Activated naive CD4-positive, alpha-beta T cell treated with Interleukin-2 at 50 U/mL for 16 hours (primary cell): ENCODE measurements around the gene STAC2.

Experiments
- DNase-seq: peaks from one replicate; pipeline ENCODE4 v3.0.0-alpha.2; 2020

STAC2 gene

DNA sequence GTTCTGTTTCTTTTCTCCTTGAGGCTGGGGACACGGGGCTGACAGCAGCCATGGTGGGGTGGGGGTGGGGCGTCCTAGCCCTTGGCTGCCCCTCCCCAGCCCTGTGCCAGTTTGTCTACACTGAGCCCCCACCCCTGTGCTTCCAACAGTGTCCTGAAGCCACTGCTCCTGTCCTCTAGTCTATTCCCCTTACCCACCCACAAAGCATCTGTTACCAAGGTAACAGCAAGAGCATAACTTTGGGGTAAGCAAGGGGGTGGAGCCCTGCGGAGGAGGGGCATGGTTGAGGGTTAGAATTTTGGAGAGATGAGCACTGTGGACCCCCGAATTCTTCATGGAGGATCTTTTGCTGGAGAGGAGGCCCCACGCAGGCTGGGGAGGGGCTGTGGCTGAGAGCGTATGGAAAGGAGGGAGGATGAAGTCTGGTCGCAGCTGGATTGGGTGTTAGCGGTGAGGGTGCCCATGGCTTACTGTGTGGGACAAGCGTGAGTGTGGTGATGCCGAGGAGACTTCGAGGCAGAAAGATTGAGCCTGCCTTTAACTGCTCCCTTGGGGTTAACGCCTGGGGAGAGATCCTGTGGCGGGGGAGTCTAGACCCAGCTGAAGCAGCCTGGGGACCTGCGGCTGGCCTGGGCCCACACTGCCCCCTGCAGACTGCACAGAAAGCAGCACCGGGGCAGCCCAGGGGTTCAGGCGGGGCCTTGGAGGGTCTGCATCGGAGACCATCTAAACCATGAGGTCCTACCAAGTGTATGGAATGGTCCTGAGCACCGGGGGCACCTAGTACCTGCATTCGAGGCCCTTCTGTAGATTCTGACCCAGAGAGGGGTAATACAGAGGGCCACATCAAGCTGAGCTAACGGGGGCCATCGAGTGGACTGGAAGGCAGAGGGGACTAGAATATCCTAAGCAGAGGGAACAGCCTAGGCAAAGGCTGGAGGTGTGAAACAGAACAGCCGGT lies 6.1 kb upstream of the STAC2 start:
- peak; percentile 53 for DNase-seq

DNA sequence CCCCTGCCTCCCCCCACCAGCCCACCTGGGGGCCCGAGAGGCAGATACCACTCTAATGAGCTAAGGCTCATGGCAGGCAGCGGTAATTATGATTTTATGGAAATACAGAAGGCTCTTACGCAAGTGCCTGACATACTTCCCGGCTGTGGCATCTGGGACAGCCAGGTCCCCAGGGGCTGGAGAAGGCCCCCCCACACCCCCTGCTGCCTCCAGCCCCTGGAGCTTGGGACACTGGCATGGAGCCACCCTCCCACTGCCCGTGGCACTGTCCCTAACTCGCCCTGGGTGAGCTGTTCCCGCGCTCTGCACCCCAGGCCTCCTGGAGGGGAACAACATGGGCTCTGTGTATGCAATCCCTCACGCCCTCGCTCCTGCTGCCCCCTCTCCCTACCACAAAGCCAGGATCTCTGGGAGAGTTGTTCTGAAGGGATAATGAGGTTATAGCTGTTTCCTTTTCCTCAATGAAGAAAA lies 5.4 kb upstream of the STAC2 start:
- DNase-seq: no peak

DNA sequence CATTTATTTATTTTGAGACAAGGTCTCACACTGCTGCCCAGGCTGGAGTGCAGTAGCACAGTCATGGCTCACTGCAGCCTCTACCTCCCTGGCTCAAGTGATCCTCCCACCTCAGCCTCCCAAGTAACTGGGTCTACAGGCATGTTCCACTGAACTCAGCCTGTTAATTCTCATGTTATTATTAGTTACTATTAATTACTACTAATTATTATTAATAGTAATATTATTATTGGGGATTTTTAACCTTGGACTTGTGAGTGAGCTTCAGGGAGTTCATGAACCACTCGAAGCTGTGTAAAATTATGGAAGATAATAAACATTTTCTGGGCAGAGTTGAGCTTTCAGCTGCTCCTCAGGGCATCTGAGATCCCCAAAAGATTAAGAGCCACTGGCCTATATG lies 4.6 kb upstream of the STAC2 start:
- DNase-seq: no peak

DNA sequence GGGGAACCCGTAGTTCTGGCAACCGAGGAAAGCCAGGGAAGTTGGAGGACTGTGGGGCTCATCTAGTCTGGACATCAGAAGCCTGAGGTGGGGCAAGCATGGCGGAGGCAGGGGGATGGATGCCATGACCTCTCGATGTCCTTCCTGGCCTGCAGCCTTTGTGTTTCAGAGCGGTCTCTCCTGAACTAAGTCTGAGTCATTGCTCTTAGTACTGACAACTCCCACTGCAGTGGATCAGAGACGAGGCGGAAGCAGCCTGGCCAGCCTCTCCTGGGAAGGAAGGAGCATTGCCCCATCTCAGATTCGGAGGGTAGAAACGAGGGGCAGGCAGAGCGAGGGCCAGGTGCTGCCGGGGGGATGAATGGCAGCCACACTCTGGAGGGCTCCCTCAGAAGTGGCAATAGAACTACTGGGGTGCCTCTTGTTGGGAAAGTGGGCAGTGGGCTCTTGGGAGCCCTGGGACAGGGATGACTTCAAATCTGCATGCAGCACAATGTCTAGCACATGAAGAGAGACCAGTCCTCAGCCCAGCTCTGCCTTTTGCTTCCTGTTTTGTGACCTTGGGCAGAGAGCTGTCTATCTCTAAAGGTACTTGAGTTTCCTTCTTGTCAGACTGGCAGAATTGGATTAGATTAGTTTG lies 3.6 kb upstream of the STAC2 start:
- no peak for DNase-seq

DNA sequence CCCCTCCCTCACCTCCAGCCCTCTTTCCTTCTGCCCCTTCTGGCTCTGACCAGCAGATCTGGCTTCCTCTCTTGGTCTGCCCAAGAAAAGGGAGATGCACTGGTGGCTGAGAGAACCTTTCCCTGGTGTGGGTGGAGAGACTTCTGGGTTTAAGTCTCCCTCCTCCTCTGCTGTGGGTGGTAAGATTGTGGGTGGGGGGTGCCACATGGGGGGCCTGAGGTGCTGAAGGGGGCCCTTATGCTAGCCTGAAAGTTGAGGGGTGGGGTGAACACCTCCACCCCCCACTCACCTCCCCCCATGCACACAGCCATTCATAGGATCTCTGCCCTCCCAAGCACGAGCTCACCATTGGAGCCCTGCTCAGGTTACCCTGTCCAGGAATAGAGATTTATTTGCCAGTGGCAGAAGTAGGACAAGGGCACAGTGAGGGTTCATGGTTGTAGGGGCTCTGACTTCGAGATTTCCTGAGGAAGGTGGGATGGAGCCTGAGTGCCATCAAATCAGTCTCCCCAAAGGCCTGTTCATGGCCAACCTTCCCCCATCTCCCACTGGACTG lies 1.7 kb upstream of the STAC2 start:
- no peak for DNase-seq

DNA sequence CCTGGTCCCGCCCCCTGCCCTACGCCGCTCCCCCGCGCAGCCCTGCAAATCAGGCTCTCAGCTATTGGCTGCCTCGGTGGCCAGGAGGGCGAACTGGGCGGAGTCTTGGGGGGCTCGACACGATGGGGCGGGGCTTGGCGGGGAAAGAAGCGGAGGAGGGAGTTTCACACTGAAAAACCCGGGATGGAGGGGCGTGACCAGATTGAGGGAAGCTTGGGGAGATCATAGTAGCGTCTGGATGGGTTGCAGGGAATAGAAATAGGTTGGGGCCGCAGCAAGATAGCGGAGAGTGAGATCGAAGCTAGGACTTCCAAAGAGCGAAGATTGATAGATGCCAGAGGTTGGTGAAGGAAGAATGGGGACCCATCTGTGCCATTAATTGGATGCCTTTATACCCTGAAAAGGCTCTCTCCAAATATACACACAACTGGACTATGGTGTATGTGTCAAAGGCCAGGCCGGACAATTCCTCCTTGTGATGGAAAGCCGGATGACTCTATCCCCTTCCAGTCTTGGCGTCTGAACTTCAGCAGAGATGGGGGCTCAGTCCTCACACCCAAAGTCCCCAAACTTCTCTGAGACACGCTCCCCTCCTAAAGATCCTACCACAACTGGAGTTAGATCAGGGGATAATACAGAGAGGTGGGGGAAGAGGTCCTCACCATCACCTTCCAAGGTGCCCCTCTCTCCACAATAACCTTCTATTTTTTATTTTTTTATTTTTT lies 376 bp upstream of the STAC2 start:
- peak; percentile 43 for DNase-seq

DNA sequence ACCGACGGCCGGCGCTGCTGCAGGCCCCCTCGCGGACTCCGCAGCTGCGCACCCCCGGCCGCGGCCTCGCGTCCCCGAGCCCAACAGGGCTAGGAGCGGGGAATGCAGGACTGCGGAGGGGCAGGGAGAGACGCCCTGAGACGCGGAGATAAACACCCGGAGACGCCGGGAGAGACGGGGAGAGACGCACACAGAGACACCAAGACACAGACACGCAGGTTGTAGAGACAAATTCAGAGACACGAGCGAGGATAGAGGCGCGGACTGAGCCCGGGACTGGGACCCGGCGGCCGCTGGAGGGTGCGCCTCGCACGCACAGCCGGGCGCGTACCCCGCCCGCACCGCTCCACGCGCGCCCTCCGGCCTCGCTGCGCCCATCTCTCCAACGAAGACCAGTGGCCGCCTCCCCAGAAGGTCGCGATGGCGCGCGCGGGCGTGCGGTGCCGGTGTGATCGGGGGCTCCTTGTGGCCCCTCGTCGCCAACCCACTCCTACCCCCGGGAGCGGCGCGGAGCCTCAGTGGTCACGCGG lies 902 bp downstream of the STAC2 start:
- DNase-seq: no peak

DNA sequence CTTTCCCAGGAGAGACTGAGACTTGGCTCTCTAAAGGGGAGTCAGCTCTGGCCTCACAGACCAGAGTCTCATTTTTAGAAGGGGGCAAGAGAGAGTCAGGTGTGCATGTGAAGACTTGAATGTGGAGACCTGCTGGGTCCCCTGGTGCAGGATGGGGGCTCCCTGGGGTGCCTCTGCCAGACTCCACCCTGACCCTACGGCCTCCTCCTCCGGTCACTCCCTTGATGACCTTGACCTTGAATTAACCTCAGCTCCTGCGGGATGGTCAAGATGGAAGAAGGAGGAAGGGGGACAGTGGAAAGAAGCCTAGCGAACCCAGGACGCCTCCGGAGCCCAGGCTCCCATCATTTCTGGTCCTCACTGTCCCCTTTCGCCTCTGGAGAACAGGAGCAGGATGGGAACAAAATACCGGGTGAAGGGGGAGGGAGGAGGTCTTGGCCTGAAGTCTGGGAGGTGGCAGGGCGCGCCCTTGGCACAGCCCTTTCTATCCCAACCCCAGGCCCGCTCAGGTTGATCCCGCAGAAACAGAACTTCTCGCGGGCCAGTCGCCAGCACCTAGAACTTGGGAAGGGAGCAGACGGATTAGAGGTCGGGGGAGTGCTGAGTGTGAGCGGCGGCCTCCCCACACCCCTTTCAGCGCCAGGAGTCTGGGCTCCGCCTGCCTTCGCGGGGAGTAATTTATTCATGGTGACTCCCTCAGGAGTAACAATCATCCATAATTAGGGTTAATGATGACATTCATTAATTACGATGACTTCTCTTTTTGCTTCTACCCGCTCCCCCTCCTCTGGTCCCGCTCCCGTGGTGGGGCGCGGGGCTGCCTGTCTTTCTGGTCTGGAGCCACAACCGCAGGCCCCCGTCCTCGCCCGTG lies 1.6 kb downstream of the STAC2 start:
- no peak for DNase-seq

DNA sequence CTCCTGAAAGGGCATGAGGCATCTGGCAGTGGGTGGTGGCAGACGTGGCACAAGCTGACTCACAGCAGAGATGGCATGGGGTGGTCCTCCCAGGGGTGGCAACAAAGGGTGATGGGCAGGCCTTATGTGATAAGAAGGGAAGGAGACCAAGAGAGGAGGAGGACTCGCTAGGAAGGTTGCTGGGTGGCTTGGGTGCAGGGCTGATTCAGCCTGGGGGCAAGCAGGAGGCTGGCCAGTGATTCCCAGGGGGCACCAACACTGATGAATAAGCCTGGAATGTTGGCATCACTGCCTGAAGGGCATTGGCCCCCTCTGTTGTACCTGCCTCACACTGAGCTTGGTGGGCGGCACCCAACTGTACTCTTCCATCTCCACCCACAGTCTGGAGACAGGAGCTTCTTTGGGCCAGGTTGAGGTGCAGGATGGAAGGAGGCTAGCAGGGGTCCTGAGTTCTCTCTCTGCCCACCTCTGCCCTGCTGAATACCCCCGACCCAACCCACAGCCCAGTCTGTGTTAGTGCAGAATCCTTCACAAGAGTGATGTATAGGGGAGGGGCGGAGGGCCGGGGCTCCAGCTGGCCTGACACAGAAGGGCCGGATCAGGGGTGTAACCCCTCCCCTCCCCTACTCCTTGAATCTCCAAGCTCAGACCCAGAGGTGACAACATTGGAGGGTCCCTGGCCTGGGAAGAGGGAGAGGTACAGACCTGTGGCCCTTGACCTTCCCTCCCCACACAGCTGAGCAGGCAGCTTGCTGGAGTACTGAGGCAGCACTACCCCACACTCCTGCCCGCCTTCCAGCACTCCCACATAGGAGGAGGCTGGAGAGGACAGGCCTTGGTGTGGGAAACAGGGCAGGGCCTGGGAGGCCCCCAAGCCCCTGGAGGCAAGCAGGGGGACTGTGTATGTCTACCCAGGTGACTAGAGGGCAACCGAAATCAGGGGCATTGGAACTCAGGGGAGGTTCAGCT lies 2.6 kb downstream of the STAC2 start:
- DNase-seq: no peak

DNA sequence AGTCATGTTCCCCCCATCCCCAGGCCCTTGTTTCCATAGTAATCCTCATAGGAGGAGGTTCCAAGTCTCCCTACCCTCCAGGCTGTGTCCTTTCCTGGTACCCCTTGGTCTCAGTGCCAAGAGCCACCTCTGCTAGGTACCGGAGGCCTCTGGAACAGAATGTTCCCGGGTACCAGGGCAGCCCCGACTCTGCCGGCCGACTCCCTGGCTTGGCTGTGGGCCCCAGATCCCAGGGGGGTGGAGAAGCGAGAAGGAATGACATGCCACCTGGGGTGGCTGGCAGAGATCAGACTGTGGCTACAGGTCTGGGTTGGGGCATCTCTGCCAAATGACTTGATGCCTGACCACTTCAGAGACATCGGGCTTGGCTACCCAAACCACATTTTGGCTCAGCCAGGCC lies 3.6 kb downstream of the STAC2 start:
- no peak for DNase-seq

DNA sequence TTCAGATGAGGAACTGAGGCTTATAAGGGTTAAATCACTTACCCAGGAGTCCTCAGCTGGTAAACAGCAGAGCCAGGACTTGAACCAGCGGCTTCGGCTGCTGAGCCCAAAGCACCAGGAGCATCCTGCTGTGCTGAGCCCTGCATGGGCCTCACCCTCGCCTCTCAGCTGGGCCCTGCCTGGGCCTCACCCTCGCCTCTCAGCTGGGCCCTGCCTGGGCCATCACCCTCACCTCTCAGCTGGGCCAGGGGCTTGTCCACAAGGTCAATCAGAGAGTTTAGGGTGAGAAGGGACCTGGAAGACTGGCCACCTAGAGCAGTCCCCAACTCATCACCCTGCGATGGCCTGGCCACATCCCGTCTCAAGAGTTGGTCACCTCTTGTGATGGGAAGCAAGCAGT lies 4.2 kb downstream of the STAC2 start:
- no peak for DNase-seq

DNA sequence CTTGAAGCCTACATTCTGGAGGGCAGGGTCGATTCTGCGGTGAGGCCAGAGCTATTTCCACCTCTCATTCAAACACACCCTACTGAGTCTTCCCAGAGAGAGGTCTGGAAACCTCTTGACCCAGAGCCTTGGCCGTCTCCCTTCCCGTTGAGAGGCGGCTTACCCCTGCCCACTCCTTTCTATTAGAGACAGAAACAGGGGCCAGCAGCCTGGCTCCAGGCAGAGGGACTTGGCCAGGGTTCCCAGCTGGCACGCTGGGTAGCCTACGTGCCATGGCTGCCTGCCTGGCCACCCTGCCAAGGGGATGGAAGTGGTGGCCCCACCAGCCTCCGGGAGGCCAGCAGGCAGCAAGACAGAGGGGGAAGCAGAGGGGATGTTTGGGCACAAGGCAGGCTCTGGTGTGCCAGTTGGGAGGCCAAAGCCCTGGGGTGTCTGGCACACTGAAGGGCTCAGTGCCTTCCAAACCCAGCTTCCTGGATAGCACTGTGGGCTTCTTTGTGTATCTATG lies 6.0 kb downstream of the STAC2 start:
- no peak for DNase-seq

DNA sequence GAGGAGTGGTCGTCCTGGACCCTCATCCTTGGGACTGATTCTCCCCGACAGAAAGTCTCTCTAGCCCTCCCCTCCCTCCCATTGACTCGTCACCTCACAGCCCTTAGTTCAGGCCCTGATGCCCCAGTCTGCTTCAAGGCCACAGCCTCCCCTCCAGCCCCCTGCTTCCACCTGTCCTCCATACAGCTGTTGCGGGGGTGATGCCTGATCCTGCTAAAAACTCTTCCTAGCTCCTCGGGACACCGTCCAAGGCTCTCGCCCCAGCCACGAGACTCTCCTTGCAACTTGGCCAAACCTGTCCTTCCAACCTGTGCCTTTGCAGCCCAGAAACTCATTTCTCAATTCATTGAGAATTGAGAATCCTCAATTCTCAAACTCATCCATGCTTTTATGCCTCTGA lies 6.8 kb downstream of the STAC2 start:
- no peak for DNase-seq

DNA sequence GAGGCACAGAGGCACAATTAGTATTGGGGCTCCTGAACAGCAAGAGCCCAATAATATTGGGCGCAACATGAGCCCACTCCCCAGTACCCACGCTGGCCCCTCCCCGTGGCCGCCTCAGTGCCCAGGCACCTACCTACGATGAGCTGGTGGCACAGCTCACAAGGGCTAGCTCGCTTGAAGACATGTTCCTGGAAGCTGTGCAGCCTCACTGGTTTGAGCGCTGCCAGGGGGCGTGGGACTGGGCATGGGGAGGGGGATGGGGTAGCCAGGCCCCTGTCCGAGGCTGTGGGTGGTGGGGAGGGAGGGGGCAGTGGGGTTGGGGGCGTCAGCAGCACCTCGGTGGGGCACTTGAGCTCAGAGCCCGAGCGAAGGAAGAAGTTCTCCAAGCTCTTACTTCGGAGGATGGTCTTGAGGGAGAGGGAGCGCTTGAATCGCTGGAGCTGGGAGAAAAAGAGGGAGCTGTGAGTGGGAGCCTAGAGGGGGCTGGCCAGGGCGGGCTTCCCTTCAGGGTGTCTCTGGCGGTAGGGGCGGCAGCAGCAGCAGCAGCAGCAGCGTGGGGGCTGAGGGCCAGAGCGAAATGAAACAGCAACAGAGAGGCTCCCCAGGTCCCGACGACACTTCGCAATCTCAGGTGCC lies 7.9 kb downstream of the STAC2 start:
- DNase-seq: no peak

DNA sequence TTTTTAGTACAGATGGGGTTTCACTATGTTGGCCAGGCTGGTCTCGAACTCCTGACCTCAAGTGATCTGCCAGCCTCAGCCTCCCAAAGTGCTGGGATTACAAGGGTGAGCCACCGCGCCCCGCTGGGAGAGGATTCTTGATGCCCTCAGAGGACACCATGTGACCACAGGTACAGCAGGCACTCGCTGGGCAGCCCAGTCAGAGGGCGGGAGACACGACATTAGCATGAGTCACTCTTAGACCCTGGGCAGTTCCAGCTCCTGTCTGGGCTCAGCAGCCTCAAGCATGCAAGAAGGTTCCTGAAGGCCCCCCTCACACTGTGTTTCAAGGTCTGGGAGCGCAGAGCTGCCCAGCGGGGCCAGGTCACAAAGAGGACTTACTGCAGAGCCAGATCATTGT lies 11.9 kb downstream of the STAC2 start:
- no peak for DNase-seq

DNA sequence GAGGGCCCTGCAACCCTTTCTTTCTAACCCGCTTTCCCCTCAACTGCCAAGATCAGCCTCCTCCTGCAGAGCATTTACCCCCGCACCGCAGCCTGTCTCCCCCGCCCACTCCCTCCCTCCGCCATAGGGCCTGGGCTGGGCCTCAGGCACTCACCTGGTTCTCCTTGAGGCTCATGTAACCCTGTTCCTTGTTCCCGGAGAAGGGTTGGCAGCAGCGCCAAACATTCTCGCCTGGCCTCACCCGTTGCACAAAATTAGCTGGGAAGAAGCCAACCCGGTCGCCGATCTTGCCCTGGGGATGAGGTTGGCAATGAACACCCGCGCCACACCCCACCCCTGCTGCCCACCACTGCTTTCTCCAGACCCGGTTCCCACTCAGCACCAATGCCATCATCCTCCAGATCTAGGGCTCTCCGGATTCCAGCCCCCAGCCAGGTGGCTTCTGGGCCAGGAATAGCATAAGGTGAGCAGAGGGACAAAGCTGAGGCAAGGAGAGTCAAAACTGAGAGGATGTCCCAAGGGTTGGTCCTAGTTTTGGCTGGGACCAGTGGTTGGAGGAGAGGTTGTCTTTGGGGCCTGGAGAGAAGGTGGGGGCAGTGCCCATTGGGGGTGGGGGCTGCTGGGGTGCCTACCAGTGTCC lies 12.8 kb downstream of the STAC2 start:
- DNase-seq: no peak

DNA sequence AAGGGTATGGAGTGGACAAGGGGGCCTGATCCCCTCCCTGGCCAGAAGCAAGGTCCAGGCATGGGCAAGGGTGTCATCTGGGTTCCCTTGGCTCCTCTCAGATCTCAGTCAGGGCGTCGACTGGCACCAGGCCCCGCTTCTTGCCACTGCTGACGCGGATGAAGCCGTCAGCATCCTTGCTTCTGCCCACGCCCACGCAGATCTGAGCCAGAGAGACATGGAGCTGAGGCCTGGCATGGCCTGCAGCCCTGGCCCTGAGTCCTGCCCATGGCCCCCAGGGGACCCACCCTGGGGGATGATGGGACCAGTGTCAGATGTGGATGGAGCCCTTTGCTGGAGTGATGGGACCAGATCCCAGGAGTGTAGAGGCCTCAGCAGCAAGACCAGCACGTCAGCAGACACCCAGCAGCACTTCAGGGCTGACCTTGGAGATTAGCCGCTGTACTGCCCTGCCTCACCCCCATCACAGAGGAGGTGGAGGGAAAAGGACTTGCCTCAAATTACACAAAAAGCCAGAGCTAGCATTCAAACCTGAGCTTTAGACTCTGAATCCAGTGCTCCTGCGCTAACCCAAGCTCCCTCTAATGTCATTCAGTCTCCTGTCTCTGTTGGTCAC lies 13.4 kb downstream of the STAC2 start:
- DNase-seq: no peak

DNA sequence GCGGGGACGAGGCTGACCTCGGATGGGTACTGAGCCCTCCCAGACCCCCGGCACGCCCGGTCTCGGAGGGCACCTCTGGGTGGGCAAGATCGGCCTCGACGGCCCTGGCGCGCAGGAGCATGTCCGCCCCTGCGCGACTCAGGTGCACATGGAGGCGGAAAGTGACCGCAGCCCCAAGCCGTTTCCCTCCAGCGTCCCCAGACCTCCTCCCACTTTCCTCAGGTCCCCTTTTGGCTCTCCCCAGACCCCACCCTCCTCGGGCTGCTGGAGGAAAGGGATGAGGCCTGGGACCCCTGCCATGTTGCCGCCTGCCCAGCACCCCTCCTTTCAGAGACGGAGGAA lies 15.7 kb downstream of the STAC2 start:
- no peak for DNase-seq
